ENCODE measurements around the gene TMEM63A.

DNA sequence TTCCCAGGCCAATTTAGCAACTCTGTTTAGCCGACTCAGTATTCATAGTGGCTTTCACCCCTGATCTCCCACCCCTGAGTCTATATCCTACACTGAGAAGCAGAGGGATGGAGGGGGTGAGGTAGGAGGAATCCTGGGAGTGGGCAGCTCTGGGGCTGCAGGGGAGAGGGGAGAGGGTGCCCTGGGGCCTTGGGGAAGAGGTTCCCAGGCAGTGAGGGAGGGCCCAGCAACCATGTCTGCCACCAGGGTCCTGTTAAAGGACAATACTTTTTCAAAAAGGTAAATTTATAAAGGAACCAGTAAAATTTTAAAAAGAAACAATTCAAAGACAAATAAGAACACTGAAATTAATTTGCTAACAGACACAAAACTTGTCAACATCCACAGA, 42.0 kb downstream of the TMEM63A start:
- TF ChIP-seq, protein P1, sequence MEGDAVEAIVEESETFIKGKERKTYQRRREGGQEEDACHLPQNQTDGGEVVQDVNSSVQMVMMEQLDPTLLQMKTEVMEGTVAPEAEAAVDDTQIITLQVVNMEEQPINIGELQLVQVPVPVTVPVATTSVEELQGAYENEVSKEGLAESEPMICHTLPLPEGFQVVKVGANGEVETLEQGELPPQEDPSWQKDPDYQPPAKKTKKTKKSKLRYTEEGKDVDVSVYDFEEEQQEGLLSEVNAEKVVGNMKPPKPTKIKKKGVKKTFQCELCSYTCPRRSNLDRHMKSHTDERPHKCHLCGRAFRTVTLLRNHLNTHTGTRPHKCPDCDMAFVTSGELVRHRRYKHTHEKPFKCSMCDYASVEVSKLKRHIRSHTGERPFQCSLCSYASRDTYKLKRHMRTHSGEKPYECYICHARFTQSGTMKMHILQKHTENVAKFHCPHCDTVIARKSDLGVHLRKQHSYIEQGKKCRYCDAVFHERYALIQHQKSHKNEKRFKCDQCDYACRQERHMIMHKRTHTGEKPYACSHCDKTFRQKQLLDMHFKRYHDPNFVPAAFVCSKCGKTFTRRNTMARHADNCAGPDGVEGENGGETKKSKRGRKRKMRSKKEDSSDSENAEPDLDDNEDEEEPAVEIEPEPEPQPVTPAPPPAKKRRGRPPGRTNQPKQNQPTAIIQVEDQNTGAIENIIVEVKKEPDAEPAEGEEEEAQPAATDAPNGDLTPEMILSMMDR (optimal IDR thresholded peaks at IDR 0.05 in 1 of 3, IDR thresholded peaks at IDR 0.05 in 1 of 3, conservative IDR thresholded peaks at IDR 0.05 in 1 of 3; ENCODE audit: extremely low read depth in 1 of 3, insufficient read depth in 2 of 3, low read length in 3 of 3): no peak
- TF ChIP-seq EZH2 (IDR thresholded peaks at IDR 0.05; ENCODE audit: low read length): no peak

Data from keratinocyte (primary cell).